ENCODE data around the gene GRAP2. TPM values are rescaled to one million over a fixed set of nuclear protein-coding genes. Genes with fewer than 3 reads are reported as not detected.

GRAP2 gene
- total RNA-seq, 1 donor from 2014 or later: not detected

- DNase-seq (ENCODE audit: low spot score in 2 of 2): no peak
Observed at GRCh38 chr22:39928536-39929520, 27.9 kb downstream of the GRAP2 start.

GRCh38 chr22:39931251-39931650 is 30.4 kb downstream of the GRAP2 start:
- Histone ChIP-seq H3K9me3 (no peaks in the 10 kb centered on the region), H3K27me3 (no peaks in the 10 kb centered on the region), H3K4me3 (no peak overlapping the region), H3K36me3 (no peaks in the 10 kb centered on the region), H3K27ac (no peak overlapping the region), H3K4me1 (no peaks in the 10 kb centered on the region)
- intact Hi-C loops (cut with DNase I): no loop called here
- no peak for TF ChIP-seq CTCF (IDR thresholded peaks at IDR 0.05)
- no peak for DNase-seq (ENCODE audit: low spot score in 2 of 2)

More at GRCh38 chr22:39928536-39929520, 27.9 kb downstream of the GRAP2 start:
- Histone ChIP-seq H3K9me3 (no peaks in the 10 kb centered on the region), H3K4me1 (no peaks in the 10 kb centered on the region), H3K4me3 (no peak overlapping the region), H3K27ac (no peak overlapping the region), H3K27me3 (no peaks in the 10 kb centered on the region), H3K36me3 (no peaks in the 10 kb centered on the region)
- TF ChIP-seq CTCF (IDR thresholded peaks at IDR 0.05): no peak
- intact Hi-C loops (cut with DNase I): no loop called here

- Histone ChIP-seq H3K4me1 (no peaks in the 10 kb centered on the region), H3K4me3 (no peak overlapping the region), H3K36me3 (no peaks in the 10 kb centered on the region), H3K9me3 (no peaks in the 10 kb centered on the region), H3K27ac (no peak overlapping the region), H3K27me3 (no peaks in the 10 kb centered on the region)
- no peak for DNase-seq (ENCODE audit: low spot score in 2 of 2)
- no peak for TF ChIP-seq CTCF (IDR thresholded peaks at IDR 0.05)
- intact Hi-C loops (cut with DNase I): no loop called here
Observed at GRCh38 chr22:39932166-39932565, 31.3 kb downstream of the GRAP2 start.

- Histone ChIP-seq H3K4me1 (no peaks in the 10 kb centered on the region), H3K9me3 (no peaks in the 10 kb centered on the region), H3K27ac (no peak overlapping the region), H3K36me3 (no peaks in the 10 kb centered on the region), H3K27me3 (no peaks in the 10 kb centered on the region), H3K4me3 (no peak overlapping the region)
- DNase-seq (ENCODE audit: low spot score in 2 of 2): no peak
- TF ChIP-seq CTCF (IDR thresholded peaks at IDR 0.05): peak in 1 of 3 experiments; percentile 24
- intact Hi-C loops (cut with DNase I): no loop called here
Observed at GRCh38 chr22:39932918-39933649, 32.2 kb downstream of the GRAP2 start.

- intact Hi-C loops (cut with DNase I): no loop called here
- Histone ChIP-seq H3K27me3 (no peaks in the 10 kb centered on the region), H3K4me1 (no peaks in the 10 kb centered on the region), H3K4me3 (no peak overlapping the region), H3K36me3 (no peaks in the 10 kb centered on the region), H3K9me3 (no peaks in the 10 kb centered on the region), H3K27ac (no peak overlapping the region)
- no peak for DNase-seq (ENCODE audit: low spot score in 2 of 2)
- no peak for TF ChIP-seq CTCF (IDR thresholded peaks at IDR 0.05)
Observed at GRCh38 chr22:39933741-39934140, 32.9 kb downstream of the GRAP2 start.
